ENCODE results near the gene ROBO1. TPM values are rescaled to one million over a fixed set of nuclear protein-coding genes. Genes with fewer than 3 reads are reported as not detected.
A peak's percentile ranks its signal among the peaks of the same experiment; 100 is the strongest.

ROBO1 gene
- total and polyA plus RNA-seq, 2 of the 13 experiments (the other 11 are each of a cell fraction or from before 2014, with no cell fraction given) = 52.2 to 71.0 TPM

GRCh38 chr3:79081335-79081734, 686.5 kb downstream of the ROBO1 start:
- WGBS (ENCODE audit: low lambda C conversion rate) = 0% methylated on average over 5 of the region's 5 CpGs
- in situ Hi-C loops (cut with HindIII; ENCODE audit: extremely low pct_ligation_motif_present, low pct_unique_long_range_greater_than_20kb) = loop anchor here (10.0 kb wide), 1 partner anchor 283 kb away; no protein-coding TSS in a partner anchor

GRCh38 chr3:79074558-79074957, 693.2 kb downstream of the ROBO1 start:
- no peaks in the 10 kb centered on the region for H4K20me1 ChIP-seq (ENCODE audit: insufficient read depth, low read length)
- WGBS (ENCODE audit: low lambda C conversion rate) = 0% methylated on average over 1 of the region's 1 CpG
- H3K79me2 ChIP-seq (ENCODE audit: insufficient read depth, low read length) = no peaks in the 10 kb centered on the region
- no peak for FAIRE-seq
- no peaks in the 10 kb centered on the region; a peak in 1 of 5 replicates for H3K27me3 ChIP-seq (ENCODE audit: control insufficient read depth in 1 of 2, insufficient read depth in 2 of 2, low read length in 2 of 2)
- H2AFZ ChIP-seq (ENCODE audit: low read length) = no peak overlapping the region
- CTCF ChIA-PET (ENCODE audit: low intra/inter-chr PET ratio, low total read pairs) = no interaction called here
- H3K9ac ChIP-seq (ENCODE audit: insufficient read depth, low read depth, low read length) = no peak overlapping the region
- no TSS peak for BruUV-seq (replicated peaks)
- intact Hi-C loops (cut with micrococcal nuclease; ENCODE audit: unreplicated experiment) (no loop called here), in situ Hi-C loops (cut with HindIII; ENCODE audit: extremely low pct_ligation_motif_present, low pct_unique_long_range_greater_than_20kb) (no loop called here)
- POLR2A ChIA-PET = no interaction called here
- no peak overlapping the region for H3K27ac ChIP-seq (ENCODE audit: extremely low read length, insufficient read depth, low read length)
- DNase-seq (ENCODE audit: low spot score) = no peak
- no peak overlapping the region for H3K4me2 ChIP-seq (ENCODE audit: low read depth, low read length)
- no peaks in the 10 kb centered on the region for H3K9me3 ChIP-seq (ENCODE audit: low read length)
- no peak for ATAC-seq
- no peaks in the 10 kb centered on the region for H3K4me1 ChIP-seq (ENCODE audit: insufficient read depth, low read length)
- H3K36me3 ChIP-seq (replicated peaks in 1 of 2; ENCODE audit: control insufficient read depth in 1 of 2, insufficient read depth in 2 of 2, low read length in 2 of 2) = no peaks in the 10 kb centered on the region
- no peak overlapping the region for H3K4me3 ChIP-seq (replicated peaks in 1 of 3; ENCODE audit: insufficient read depth in 1 of 3, low read depth in 2 of 3, low read length in 3 of 3)
- no peak for TF ChIP-seq HNF4G (IDR thresholded peaks at IDR 0.05; ENCODE audit: borderline replicate concordance, low read depth, low read length)
- TF ChIP-seq HNF4G (CRISPR knock-in tag; IDR thresholded peaks at IDR 0.05; ENCODE audit: borderline replicate concordance, low read depth) = no peak
- peak; percentile 63; the same call in 1 of the 2 replicates for TF ChIP-seq MAFF (IDR thresholded peaks at IDR 0.05; ENCODE audit: low read depth, low read length)
- TF ChIP-seq ZNF326 (CRISPR knock-in tag; IDR thresholded peaks at IDR 0.05; ENCODE audit: borderline replicate concordance) = no peak
- no peak for TF ChIP-seq EED (CRISPR knock-in tag; IDR thresholded peaks at IDR 0.05)
- no peak for TF ChIP-seq MLLT10 (CRISPR knock-in tag; IDR thresholded peaks at IDR 0.05)
- TF ChIP-seq YEATS2 (CRISPR knock-in tag; IDR thresholded peaks at IDR 0.05; ENCODE audit: borderline replicate concordance) = no peak
- no peak for TF ChIP-seq ZNF329 (CRISPR knock-in tag; IDR thresholded peaks at IDR 0.05; ENCODE audit: low read depth)
- no peak for TF ChIP-seq ZNF773 (CRISPR knock-in tag; IDR thresholded peaks at IDR 0.05; ENCODE audit: borderline replicate concordance)
- TF ChIP-seq MED13 (CRISPR knock-in tag; IDR thresholded peaks at IDR 0.05) = no peak
- no peak for TF ChIP-seq ZSCAN5A (CRISPR knock-in tag; IDR thresholded peaks at IDR 0.05; ENCODE audit: borderline replicate concordance)

More at GRCh38 chr3:79081335-79081734, 686.5 kb downstream of the ROBO1 start:
- intact Hi-C loops (cut with micrococcal nuclease; ENCODE audit: unreplicated experiment) = no loop called here
- H3K9me3 ChIP-seq (ENCODE audit: low read length) = no peaks in the 10 kb centered on the region
- FAIRE-seq = no peak
- H3K9ac ChIP-seq (ENCODE audit: insufficient read depth, low read depth, low read length) = no peak overlapping the region
- BruUV-seq (replicated peaks) = no TSS peak
- no peak overlapping the region for H3K4me3 ChIP-seq (replicated peaks in 1 of 3; ENCODE audit: insufficient read depth in 1 of 3, low read depth in 2 of 3, low read length in 3 of 3)
- peak; percentile 58; the same call in 2 of the 3 replicates for ATAC-seq
- TF ChIP-seq ZNF782 (CRISPR knock-in tag; IDR thresholded peaks at IDR 0.05; ENCODE audit: borderline replicate concordance) (no peak), SOX13 (IDR thresholded peaks at IDR 0.05) (no peak), SOX13 (CRISPR knock-in tag; conservative IDR thresholded peaks at IDR 0.05 in 1 of 2, IDR thresholded peaks at IDR 0.05 in 1 of 2) (peak in 1 of 2 experiments; percentile 41; a peak in 1 of 4 replicates), BCL3 (CRISPR knock-in tag; IDR thresholded peaks at IDR 0.05) (no peak)
- H3K27me3 ChIP-seq (ENCODE audit: control insufficient read depth in 1 of 2, insufficient read depth in 2 of 2, low read length in 2 of 2) = 0 out of 5 replicates have a peak, but pooled peaks cover 0 to 3% of the 10 kb centered on the region in 2 experiments
- no peaks in the 10 kb centered on the region for H3K79me2 ChIP-seq (ENCODE audit: insufficient read depth, low read length)
- H3K36me3 ChIP-seq (replicated peaks in 1 of 2; ENCODE audit: control insufficient read depth in 1 of 2, insufficient read depth in 2 of 2, low read length in 2 of 2) = no peaks in the 10 kb centered on the region
- DNase-seq (ENCODE audit: low spot score) = peak; percentile 35
- no peak overlapping the region for H3K27ac ChIP-seq (ENCODE audit: extremely low read length, insufficient read depth, low read length)
- ChIA-PET CTCF (ENCODE audit: low intra/inter-chr PET ratio, low total read pairs) (no interaction called here), POLR2A (no interaction called here)
- peaks cover 9% of the 10 kb centered on the region for H3K4me1 ChIP-seq (ENCODE audit: insufficient read depth, low read length)
- H4K20me1 ChIP-seq (ENCODE audit: insufficient read depth, low read length) = no peaks in the 10 kb centered on the region
- peak overlapping the region; percentile 34 for H3K4me2 ChIP-seq (ENCODE audit: low read depth, low read length)
- no peak overlapping the region for H2AFZ ChIP-seq (ENCODE audit: low read length)
